Mesendoderm (in vitro differentiated cells): ENCODE measurements around the gene GNAS.

Experiments
- DNase-seq: peaks from one replicate; pipeline ENCODE4 v3.0.0; 2013
- H2AK5ac ChIP-seq: 2 replicates; pipeline ENCODE4 v1.6.1; 2013; ENCODE audit warnings: low read length, inconsistent platforms
- H2BK120ac ChIP-seq: 2 replicates; pipeline ENCODE4 v1.6.1; 2013; ENCODE audit warnings: low read depth, mild to moderate bottlenecking, low read length, moderate library complexity, mixed read lengths
- H2BK15ac ChIP-seq: replicated peaks from 2 replicates; pipeline ENCODE4 v1.6.1; 2013; ENCODE audit warnings: low read depth, mild to moderate bottlenecking, moderate library complexity
- H2BK5ac ChIP-seq: 2 replicates; pipeline ENCODE4 v1.6.1; 2013; ENCODE audit warnings: low read length, inconsistent platforms
- H3K18ac ChIP-seq: 2 replicates; pipeline ENCODE4 v1.6.1; 2013; ENCODE audit warnings: mild to moderate bottlenecking, low read length, mixed read lengths
- H3K23ac ChIP-seq: one replicate; pipeline ENCODE4 v1.6.1; 2013; ENCODE audit warnings: low read length
- H3K27ac ChIP-seq: 2 replicates; pipeline ENCODE4 v1.5.1; 2013; ENCODE audit warnings: low read depth, mild to moderate bottlenecking, inconsistent platforms, low read length, moderate library complexity
- H3K27me3 ChIP-seq: 2 replicates; pipeline ENCODE4 v1.6.1; 2013; ENCODE audit warnings: low read length, control low read depth, mild to moderate bottlenecking, inconsistent platforms; ENCODE audit not compliant: insufficient read depth, poor library complexity
- H3K36me3 ChIP-seq: 2 replicates; pipeline ENCODE4 v1.6.1; 2013; ENCODE audit warnings: low read length, inconsistent platforms; ENCODE audit not compliant: control insufficient read depth, insufficient read depth
- H3K4ac ChIP-seq: one replicate; pipeline ENCODE4 v1.6.1; 2013; ENCODE audit warnings: low read depth, mild to moderate bottlenecking, low read length, moderate library complexity
- H3K4me1 ChIP-seq: 2 replicates; pipeline ENCODE4 v1.6.1; 2013; ENCODE audit warnings: low read depth, low read length, inconsistent platforms; ENCODE audit not compliant: control insufficient read depth
- H3K4me2 ChIP-seq: 2 replicates; pipeline ENCODE4 v1.6.1; 2013; ENCODE audit warnings: low read length
- H3K4me3 ChIP-seq: 2 replicates; pipeline ENCODE4 v1.5.1; 2013; ENCODE audit warnings: mild to moderate bottlenecking, low read length
- H3K56ac ChIP-seq: one replicate; pipeline ENCODE4 v1.6.1; 2013; ENCODE audit warnings: low read length
- H3K79me1 ChIP-seq: 2 replicates; pipeline ENCODE4 v1.6.1; 2013; ENCODE audit warnings: low read length, inconsistent platforms
- H3K79me2 ChIP-seq: 2 replicates; pipeline ENCODE4 v1.6.1; 2013; ENCODE audit warnings: mild to moderate bottlenecking, low read length; ENCODE audit not compliant: control insufficient read depth, insufficient read depth
- H3K9ac ChIP-seq: 2 replicates; pipeline ENCODE4 v1.6.1; 2013; ENCODE audit warnings: low read length, inconsistent platforms
- H4K5ac ChIP-seq: one replicate; pipeline ENCODE4 v1.6.1; 2013; ENCODE audit warnings: low read length
- H4K8ac ChIP-seq: one replicate; pipeline ENCODE4 v1.6.1; 2013; ENCODE audit warnings: low read depth, mild to moderate bottlenecking, control low read depth, low read length, moderate library complexity
- WGBS: extraction: QIAGEN DNeasy Blood & Tissue Kit; methylation state at CpG from one replicate; pipeline ENCODE4 v1.1.7; 2013; ENCODE audit warnings: low lambda C conversion rate, missing lambda C conversion rate; ENCODE audit not compliant: insufficient coverage; ENCODE audit errors: extremely low coverage; 5-methylcytosine and 5-hydroxymethylcytosine counted together

The GNAS gene

DNA sequence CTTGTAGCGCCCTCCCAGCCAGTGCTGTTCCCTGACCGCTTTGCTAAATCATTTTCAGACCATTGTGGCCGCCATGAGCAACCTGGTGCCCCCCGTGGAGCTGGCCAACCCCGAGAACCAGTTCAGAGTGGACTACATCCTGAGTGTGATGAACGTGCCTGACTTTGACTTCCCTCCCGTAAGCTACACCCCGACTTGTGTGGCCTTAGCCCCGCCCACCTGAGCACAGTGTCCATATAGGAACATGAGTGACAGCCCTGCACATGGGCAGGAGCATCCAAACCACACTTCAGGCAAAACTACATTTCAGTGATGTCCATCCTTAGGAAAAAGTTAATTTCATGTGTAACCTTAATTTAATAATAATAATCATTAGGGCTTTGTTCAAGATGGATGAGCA lies 51.1 kb downstream of the GNAS start:
- H3K4me3 ChIP-seq, result no peak overlapping the region
- H4K8ac ChIP-seq, result no peak overlapping the region
- no peaks in the 10 kb centered on the region for H3K27me3 ChIP-seq
- no peak overlapping the region for H3K9ac ChIP-seq
- H3K79me2 ChIP-seq, result peaks cover 43% of the 10 kb centered on the region
- H3K4me1 ChIP-seq, result peaks cover 6% of the 10 kb centered on the region
- H3K56ac ChIP-seq, result no peak overlapping the region
- no peak overlapping the region for H3K27ac ChIP-seq
- H2BK120ac ChIP-seq, result no peak overlapping the region
- no peak overlapping the region for H2BK15ac ChIP-seq
- DNase-seq, result no peak
- peaks cover 25% of the 10 kb centered on the region for H3K36me3 ChIP-seq
- no peak overlapping the region for H3K4ac ChIP-seq
- H3K79me1 ChIP-seq, result peaks cover 20% of the 10 kb centered on the region
- no CpG with 5 or more reads among the region's 9 CpGs for WGBS
- H3K23ac ChIP-seq, result no peak overlapping the region
- H2AK5ac ChIP-seq, result no peak overlapping the region
- H4K5ac ChIP-seq, result no peak overlapping the region
- H2BK5ac ChIP-seq, result no peak overlapping the region
- H3K4me2 ChIP-seq, result no peak overlapping the region
- no peak overlapping the region for H3K18ac ChIP-seq

DNA sequence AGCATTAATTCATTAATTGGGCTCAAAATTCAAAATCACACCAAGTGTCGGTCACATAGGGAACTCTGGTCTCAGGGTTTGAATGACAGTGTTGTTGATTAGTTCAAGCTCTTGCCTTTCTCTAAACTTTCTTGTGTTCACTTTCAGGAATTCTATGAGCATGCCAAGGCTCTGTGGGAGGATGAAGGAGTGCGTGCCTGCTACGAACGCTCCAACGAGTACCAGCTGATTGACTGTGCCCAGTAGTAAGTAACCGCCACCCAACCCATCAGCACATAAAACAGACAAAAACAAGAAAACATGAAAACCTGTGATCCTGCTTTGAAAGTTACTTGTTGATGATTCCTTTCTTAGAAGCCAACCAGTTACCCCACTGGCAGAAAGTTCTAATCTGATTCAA lies 52.7 kb downstream of the GNAS start:
- Histone ChIP-seq H2AK5ac (no peak overlapping the region), H3K27me3 (no peaks in the 10 kb centered on the region), H2BK5ac (no peak overlapping the region), H3K18ac (no peak overlapping the region), H3K4me2 (no peak overlapping the region), H3K36me3 (peaks cover 31% of the 10 kb centered on the region), H3K79me2 (peaks cover 27% of the 10 kb centered on the region), H2BK120ac (no peak overlapping the region), H3K9ac (no peak overlapping the region), H3K79me1 (peaks cover 18% of the 10 kb centered on the region), H4K5ac (no peak overlapping the region), H3K4me3 (no peak overlapping the region), H3K27ac (no peak overlapping the region), H3K56ac (no peak overlapping the region), H3K4ac (no peak overlapping the region), H4K8ac (no peak overlapping the region), H3K23ac (no peak overlapping the region), H2BK15ac (no peak overlapping the region), H3K4me1 (no peaks in the 10 kb centered on the region)
- DNase-seq, result no peak
- no CpG with 5 or more reads among the region's 6 CpGs for WGBS

DNA sequence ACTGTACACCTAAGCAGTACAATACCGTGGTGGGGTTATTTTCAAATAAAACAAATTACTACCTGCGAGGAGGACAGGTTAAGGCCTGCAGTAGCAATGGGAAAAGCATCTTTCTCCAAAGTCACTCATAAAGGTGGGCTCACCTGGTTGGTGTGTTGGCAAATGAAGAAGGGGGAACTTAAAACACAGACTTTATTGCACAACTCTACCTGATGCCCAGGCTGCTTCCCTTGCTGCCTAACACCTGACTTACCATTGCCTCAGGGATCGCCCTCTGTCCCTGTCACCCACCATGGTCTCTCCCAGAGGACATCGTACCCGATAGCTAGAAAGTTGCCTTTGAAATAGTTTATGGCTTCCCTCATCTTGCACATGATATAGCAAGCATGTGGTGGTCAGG lies 53.6 kb downstream of the GNAS start:
- Histone ChIP-seq H3K27ac (no peak overlapping the region), H3K4me3 (no peak overlapping the region), H3K23ac (no peak overlapping the region), H3K4ac (no peak overlapping the region), H2BK15ac (no peak overlapping the region), H3K4me1 (no peaks in the 10 kb centered on the region), H3K9ac (no peak overlapping the region), H3K56ac (no peak overlapping the region), H3K18ac (no peak overlapping the region), H4K8ac (no peak overlapping the region), H3K4me2 (no peak overlapping the region), H3K79me2 (peaks cover 22% of the 10 kb centered on the region), H3K79me1 (peaks cover 18% of the 10 kb centered on the region), H4K5ac (no peak overlapping the region), H2AK5ac (no peak overlapping the region), H3K27me3 (no peaks in the 10 kb centered on the region), H2BK120ac (no peak overlapping the region), H2BK5ac (no peak overlapping the region), H3K36me3 (peaks cover 38% of the 10 kb centered on the region)
- no peak for DNase-seq
- WGBS, result no CpG with 5 or more reads among the region's 5 CpGs

DNA sequence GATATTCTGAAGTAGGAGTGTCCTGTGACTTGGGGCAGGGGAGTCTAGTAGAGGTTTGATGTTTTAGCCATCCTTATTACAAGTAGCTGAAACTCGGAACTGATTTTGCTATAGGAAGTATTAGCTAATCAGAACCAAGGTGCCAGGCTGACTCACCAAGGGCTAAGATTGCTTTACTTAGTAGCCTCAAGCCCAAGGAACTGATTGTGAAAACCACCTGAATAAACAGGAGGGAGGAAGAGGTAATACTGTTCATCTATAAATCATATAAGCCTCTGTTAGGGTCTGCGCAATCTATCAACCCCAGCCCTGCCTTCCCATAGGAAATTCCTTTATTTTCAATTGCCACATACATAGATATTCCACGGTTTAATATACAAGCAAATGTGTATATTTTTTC lies 54.4 kb downstream of the GNAS start:
- H3K27ac ChIP-seq, result no peak overlapping the region
- no peak overlapping the region for H2BK5ac ChIP-seq
- H4K5ac ChIP-seq, result no peak overlapping the region
- peaks cover 38% of the 10 kb centered on the region for H3K36me3 ChIP-seq
- H4K8ac ChIP-seq, result no peak overlapping the region
- H2AK5ac ChIP-seq, result no peak overlapping the region
- H3K23ac ChIP-seq, result no peak overlapping the region
- H3K4me2 ChIP-seq, result no peak overlapping the region
- H3K4ac ChIP-seq, result no peak overlapping the region
- no peaks in the 10 kb centered on the region for H3K4me1 ChIP-seq
- H3K9ac ChIP-seq, result no peak overlapping the region
- H2BK15ac ChIP-seq, result no peak overlapping the region
- peaks cover 17% of the 10 kb centered on the region for H3K79me2 ChIP-seq
- DNase-seq, result no peak
- no peak overlapping the region for H3K56ac ChIP-seq
- H3K18ac ChIP-seq, result no peak overlapping the region
- no CpG with 5 or more reads among the region's 3 CpGs for WGBS
- H3K27me3 ChIP-seq, result no peaks in the 10 kb centered on the region
- H2BK120ac ChIP-seq, result no peak overlapping the region
- no peak overlapping the region for H3K4me3 ChIP-seq
- peaks cover 18% of the 10 kb centered on the region for H3K79me1 ChIP-seq

DNA sequence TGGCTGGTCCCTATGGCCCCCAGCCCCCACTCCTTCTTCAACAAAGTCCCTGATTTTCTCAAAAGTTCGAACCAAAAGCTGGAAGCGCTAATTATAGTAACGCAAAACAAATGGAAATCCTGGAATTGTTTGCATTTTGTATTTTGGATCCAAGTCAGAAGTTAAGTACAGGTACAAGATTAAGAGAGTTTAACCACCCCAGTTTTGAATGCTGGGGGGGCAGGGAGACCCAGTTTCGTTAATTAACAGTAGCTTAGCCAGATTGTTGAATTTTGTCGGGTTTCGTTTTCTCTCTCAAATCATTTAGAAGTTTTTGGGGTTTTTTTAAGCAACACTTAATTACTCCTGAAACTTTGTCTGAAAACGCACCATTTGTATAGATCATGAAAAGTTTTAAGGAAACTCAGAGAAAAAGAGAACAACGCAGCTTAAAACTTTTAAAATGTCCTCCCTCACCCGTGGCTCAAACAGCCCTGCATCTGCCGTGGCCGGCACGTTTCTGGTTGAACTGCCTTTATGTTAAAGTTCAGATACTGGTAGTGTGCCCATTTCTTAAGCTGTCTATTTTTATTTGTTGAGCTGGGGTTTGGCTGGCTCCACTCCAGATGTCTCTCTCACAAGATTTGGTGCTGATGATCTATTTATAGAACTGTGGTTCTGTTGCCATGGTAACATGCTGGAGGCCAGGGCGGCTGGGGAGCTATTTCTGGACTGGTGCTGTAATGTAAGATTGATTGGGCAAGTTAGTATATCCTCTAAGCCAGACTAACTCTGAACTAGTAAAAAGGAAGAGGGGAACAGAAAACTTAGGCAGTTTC lies 55.0 kb downstream of the GNAS start:
- Histone ChIP-seq H3K4me3 (no peak overlapping the region), H3K27ac (no peak overlapping the region), H3K27me3 (no peaks in the 10 kb centered on the region), H3K9ac (no peak overlapping the region), H3K23ac (no peak overlapping the region), H3K4ac (no peak overlapping the region), H3K18ac (no peak overlapping the region), H3K79me1 (peaks cover 13% of the 10 kb centered on the region), H4K8ac (no peak overlapping the region), H2AK5ac (no peak overlapping the region), H2BK5ac (no peak overlapping the region), H3K36me3 (peaks cover 35% of the 10 kb centered on the region), H4K5ac (no peak overlapping the region), H3K4me2 (no peak overlapping the region), H3K56ac (no peak overlapping the region), H2BK15ac (no peak overlapping the region), H2BK120ac (no peak overlapping the region), H3K79me2 (peaks cover 11% of the 10 kb centered on the region), H3K4me1 (no peaks in the 10 kb centered on the region)
- DNase-seq, result no peak
- no CpG with 5 or more reads among the region's 13 CpGs for WGBS

DNA sequence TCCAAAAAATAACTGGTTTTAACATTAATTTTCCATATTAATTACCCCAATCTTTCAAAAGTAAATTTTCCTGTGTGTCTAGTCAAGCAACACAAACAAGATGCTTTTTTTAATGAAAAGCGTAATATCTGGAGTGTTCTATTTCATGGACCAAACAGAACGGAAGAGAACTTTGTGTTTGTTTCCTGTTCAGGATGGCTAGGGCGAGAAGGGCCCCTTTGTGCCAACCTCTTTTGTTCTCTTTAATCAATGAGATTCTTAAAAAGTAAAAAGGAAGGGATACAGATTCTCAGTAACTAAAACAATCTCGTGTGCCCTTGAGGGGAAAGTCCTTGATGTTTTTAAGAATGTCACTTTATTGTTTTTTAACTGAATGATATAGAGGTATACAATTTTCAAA lies 55.7 kb downstream of the GNAS start:
- H2BK15ac ChIP-seq, result no peak overlapping the region
- no peak overlapping the region for H4K8ac ChIP-seq
- peaks cover 32% of the 10 kb centered on the region for H3K36me3 ChIP-seq
- no peak overlapping the region for H3K56ac ChIP-seq
- no peak overlapping the region for H2BK120ac ChIP-seq
- no peak overlapping the region for H3K9ac ChIP-seq
- peaks cover 7% of the 10 kb centered on the region for H3K79me2 ChIP-seq
- no peak overlapping the region for H4K5ac ChIP-seq
- no CpG with 5 or more reads among the region's 4 CpGs for WGBS
- no peak overlapping the region for H2BK5ac ChIP-seq
- H3K27me3 ChIP-seq, result no peaks in the 10 kb centered on the region
- DNase-seq, result no peak
- no peak overlapping the region for H3K4me3 ChIP-seq
- H2AK5ac ChIP-seq, result no peak overlapping the region
- H3K4me2 ChIP-seq, result no peak overlapping the region
- H3K18ac ChIP-seq, result no peak overlapping the region
- H3K23ac ChIP-seq, result no peak overlapping the region
- no peaks in the 10 kb centered on the region for H3K4me1 ChIP-seq
- no peak overlapping the region for H3K27ac ChIP-seq
- peaks cover 9% of the 10 kb centered on the region for H3K79me1 ChIP-seq
- no peak overlapping the region for H3K4ac ChIP-seq
